GM19240 (cell line): ENCODE data around the gene ATP13A2.
"Not testable (repeated sequence)": the region's sequence is repeated elsewhere in the genome, so short reads cannot be mapped to it uniquely, and the experiment has no call there.

Experiments
- DNase-seq: peaks from one replicate; pipeline ENCODE4 v3.0.0; 2011; ENCODE audit warnings: low spot score; ENCODE audit not compliant: insufficient read length

The ATP13A2 gene

DNA sequence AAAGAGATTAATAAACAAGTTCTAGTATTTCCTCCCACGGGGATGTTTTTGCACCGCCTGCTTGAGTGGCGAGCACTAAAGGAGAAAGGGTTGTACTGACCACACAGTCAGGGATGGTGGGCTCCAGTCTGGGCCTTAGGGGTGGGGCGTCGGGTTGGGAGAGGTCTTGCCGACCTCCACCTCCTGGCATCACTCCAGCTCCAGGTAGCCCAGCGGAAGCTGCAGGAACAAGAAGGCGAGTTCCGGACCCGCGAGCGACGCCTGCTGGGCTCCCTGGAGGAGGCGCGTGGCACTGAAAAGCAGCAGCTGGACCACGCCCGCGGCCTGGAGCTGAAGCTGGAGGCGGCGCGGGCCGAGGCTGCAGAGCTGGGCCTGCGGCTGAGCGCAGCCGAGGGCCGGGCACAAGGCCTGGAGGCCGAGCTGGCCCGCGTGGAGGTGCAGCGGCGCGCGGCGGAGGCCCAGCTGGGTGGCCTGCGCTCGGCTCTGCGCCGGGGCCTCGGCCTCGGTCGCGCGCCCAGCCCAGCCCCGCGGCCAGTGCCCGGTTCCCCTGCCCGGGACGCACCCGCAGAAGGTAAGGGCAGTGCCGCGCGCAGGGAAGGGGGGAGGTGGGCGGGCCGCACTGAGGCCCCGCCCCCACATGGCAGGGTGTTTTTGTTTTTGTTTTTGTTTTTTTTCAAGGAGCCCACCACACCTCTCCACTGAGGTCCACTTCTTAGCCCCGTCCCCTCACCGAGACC, 51.0 kb downstream of the ATP13A2 start:
- DNase-seq: peak; percentile 76

DNA sequence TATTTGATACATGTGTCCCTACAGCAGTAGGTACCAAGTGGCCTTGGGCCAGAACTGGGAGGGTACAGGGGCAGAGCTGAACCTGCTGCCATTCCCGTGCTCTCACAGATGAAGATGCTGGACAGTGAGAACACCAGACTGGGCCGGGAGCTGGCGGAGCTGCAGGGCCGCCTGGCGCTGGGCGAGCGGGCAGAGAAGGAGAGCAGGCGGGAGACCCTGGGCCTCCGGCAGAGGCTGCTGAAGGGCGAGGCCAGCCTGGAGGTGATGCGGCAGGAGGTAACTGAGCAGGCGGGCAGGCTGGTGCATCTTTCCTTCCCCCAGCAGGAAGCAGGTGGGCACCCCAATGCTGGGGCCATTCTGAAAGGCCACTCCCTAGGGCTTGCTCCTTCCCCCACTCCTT, 53.3 kb downstream of the ATP13A2 start:
- DNase-seq: no peak

DNA sequence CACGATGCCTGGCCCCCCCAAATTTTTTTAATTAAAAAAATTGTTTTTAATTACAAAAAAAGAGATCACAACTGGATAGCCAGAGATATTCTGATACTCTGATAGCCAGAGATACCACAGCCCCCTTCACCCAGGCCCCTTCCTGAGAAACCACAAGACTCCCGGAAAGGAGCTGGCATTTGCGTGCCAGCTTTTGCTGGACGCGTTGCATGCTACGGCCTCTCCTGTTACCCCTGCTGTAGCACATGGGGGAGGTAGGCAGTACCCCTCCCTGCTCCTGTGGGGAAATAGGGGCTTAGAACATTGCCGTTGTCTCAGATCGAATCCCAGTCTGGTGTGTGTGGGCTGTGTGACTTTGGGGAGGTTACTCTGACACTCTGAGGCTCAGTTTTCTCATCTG, 54.0 kb downstream of the ATP13A2 start:
- DNase-seq: no peak

DNA sequence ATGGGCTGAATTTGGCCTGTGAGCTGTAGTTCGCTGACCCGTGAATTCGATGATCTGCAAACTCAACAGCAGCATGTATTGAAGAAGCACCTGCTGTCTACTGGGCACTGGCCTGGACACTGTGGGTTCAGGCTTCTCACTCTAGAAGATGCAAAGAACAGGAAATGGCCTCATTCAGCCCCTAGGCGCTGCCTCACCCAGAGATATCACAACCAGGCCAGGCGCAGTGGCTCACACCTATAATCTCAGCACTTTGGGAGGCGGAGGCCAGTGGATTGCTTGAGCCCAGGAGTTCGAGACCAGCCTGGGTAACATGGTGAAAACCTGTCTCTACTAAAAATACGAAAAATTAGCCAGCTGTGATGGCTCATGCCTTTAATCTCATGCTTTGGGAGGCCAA, 55.0 kb downstream of the ATP13A2 start:
- DNase-seq: no peak

DNA sequence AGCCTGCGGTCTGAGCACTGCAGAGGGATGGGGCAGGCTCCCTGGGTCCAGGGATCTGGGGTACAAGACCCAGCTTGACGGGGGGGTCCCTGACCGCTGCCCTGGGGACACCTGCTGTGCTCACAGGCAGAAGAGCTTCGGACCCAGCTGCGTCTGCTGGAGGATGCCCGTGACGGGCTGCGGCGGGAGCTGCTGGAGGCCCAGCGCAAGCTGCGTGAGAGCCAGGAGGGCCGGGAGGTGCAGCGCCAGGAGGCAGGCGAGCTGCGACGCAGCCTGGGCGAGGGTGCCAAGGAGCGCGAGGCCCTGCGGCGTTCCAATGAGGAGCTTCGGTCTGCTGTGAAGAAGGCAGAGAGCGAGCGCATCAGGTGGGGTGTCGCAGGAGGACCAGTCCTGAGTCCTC, 56.5 kb downstream of the ATP13A2 start:
- DNase-seq: no peak

DNA sequence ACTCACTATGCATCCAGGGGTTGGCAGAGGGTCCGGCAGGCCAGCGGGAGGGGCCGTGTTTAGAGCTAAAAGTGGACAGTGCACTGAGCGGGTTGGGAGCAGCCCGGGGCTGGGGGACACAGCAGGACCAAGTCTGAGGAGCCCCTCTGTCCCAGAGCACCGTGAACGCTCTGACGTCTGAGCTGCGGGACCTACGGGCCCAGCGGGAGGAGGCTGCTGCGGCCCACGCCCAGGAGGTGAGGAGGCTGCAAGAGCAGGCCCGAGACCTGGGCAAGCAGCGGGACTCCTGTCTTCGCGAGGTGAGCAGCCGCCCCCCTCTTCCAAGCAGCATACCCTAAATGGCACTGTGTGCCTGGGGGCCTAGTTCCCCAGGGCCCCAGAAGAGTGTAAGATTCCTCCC, 57.1 kb downstream of the ATP13A2 start:
- no peak for DNase-seq

DNA sequence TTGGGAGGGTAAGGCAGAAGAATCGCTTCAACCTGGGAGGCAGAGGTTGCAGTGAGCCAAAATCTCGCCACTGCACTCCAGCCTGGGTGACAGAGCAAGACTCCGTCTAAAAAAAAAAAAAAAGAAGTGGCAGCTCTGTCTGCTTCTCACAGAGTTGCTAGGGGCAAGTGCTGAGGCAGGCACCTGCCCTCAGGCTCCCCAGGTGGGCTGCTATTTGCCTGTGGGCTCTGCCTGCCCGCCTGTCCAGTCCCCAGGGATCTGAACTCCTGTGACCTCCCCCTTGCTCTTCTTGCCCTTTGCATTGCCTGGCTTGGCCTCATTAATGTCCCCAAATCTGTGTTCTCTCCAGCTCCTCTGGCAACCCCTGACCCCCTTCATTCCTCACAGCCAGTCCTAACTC, 59.4 kb downstream of the ATP13A2 start:
- not testable (repeated sequence) for DNase-seq

DNA sequence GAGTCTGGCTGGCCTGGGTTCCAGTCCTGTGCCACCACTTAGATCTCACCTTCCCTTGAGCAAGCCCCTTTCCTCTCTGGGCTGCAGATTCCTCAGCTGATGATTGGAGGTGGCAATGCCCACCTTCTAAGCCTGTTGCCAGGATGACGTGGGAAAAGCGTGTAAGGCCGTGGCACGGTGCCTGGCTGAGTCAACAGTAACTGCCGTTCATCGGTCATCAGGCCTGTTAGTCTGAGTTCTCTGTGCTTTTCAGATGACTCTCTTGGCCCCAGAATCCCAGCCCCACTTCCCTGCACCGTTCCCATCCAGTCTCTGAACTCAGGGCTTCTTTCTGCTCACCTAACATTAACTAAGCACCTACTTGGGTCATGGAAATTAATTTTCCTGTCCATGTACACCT, 62.7 kb downstream of the ATP13A2 start:
- DNase-seq: not testable (repeated sequence)

DNA sequence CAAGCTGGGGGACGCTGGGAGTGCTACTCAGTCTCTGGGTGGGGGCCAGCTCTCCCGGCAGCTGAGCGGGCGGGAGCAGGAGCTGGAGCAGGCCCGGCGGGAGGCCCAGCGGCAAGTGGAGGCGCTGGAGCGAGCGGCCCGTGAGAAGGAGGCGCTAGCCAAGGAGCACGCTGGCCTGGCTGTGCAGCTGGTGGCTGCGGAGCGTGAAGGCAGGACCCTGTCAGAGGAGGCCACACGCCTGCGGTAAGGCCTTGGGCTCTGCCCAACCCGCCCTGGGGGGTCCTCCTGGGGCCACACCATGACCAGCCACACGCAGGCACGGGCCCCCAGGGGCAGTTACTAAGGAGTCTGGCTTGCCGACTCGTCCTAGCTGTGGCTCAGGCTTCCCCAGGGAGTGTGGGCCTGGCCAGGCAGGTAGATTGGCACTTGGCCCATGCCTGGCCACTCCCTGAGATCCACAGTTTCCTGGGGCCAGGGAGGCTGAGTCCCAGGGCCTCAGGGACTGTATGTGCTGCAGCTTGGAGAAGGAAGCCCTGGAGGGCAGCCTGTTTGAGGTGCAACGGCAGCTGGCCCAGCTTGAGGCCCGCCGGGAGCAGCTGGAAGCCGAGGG, 63.3 kb downstream of the ATP13A2 start:
- not testable (repeated sequence) for DNase-seq

DNA sequence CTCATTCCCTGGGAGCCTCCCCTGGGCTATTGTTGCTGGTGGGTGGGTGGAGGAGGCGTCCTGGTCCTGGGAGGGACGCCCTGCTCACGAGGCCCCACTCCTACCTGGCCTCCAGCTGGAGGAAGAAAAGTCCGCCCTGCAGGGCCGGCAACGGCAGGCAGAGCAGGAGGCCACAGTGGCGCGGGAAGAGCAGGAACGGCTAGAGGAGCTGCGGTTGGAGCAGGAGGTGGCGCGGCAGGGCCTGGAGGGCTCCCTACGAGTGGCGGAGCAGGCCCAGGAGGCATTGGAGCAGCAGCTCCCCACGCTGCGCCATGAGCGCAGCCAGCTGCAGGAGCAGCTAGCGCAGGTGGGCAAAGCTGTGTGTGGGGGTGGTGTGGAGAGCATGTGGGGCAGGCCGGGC, 65.1 kb downstream of the ATP13A2 start:
- no peak for DNase-seq

DNA sequence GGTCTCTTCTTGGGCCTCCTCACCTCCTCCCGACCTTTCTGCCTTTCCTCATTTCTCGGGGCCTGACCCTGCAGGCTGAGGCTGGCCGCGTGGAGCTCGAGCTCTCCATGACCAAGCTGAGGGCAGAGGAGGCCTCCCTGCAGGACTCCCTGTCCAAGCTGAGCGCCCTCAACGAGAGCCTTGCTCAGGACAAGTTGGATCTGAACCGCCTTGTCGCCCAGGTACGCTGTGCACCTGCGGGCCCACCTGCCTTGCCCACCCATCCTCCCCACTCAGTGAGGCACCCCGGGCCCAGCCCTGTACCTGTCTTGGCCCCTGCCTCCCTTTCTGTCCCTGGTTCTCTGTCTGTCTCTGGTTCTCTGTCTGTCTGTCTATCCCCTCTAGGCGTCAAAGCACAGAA, 65.5 kb downstream of the ATP13A2 start:
- not testable (repeated sequence) for DNase-seq

DNA sequence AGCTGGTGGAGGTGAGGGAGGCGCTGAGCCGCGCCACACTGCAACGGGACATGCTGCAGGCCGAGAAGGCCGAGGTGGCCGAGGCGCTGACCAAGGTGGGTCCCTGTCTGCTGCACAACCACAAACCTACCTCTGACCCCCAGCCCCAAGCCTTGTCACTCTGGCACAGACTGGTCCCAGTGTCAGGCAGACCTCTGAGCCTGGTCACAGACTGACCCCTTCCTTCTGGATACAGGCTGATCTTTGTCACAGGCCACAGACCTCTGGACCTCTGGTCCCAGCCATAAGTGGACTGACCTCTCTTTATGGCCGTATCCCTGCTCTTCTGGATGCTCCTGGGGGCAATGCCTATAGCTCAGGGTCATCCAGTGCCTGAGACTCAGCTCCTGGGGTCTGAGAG, 66.2 kb downstream of the ATP13A2 start:
- not testable (repeated sequence) for DNase-seq

DNA sequence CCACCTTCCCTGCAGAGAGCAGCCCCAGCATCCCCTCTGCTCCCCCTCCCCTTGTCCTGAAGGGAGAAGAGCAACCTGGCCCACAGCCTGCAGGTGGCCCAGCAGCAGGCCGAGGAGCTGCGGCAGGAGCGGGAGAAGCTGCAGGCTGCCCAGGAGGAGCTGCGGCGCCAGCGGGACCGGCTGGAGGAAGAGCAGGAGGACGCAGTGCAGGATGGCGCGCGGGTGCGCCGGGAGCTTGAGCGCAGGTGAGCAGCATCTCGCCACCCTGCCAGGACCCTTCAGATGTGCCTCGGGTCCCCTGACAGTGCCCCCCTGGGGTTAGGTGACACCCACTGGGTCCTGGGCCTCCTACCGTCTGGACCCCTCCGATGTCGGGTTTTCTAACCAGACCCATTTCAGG, 67.7 kb downstream of the ATP13A2 start:
- no peak for DNase-seq

DNA sequence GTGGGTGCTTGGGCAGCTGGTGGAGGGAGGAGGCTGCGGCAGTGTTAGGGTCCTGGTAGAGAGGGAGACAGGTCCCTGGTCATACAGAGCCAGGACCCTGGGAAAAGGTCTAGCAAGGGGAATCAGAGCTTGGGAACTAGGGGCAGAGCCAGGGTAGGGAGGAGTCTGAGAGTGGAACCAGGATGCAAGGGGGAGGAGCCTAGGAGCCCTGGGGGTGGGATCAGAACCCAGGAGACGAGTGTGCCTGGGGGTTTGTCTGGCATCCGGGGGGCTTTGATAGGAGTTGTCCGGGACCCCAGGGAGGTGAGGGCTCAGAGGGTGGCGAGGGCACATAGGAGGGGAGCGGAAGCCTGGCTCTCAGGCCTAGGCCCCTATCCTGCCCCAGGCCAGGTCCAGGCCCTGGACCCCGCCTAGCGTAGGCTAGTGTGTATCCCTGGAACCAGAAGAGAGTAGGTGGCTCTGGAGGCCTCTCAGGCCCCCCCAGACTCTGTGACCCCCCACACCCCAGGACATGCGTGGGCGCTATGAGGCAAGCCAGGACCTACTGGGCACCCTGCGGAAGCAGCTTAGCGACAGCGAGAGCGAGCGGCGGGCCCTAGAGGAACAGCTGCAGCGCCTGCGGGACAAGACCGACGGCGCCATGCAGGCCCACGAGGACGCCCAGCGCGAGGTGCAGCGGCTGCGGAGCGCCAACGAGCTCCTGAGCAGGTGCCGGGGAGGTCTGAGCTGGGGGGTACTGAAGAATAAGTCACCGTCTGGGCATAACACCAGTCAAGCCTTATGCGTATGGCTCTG, 72.1 kb downstream of the ATP13A2 start:
- DNase-seq: not testable (repeated sequence)

DNA sequence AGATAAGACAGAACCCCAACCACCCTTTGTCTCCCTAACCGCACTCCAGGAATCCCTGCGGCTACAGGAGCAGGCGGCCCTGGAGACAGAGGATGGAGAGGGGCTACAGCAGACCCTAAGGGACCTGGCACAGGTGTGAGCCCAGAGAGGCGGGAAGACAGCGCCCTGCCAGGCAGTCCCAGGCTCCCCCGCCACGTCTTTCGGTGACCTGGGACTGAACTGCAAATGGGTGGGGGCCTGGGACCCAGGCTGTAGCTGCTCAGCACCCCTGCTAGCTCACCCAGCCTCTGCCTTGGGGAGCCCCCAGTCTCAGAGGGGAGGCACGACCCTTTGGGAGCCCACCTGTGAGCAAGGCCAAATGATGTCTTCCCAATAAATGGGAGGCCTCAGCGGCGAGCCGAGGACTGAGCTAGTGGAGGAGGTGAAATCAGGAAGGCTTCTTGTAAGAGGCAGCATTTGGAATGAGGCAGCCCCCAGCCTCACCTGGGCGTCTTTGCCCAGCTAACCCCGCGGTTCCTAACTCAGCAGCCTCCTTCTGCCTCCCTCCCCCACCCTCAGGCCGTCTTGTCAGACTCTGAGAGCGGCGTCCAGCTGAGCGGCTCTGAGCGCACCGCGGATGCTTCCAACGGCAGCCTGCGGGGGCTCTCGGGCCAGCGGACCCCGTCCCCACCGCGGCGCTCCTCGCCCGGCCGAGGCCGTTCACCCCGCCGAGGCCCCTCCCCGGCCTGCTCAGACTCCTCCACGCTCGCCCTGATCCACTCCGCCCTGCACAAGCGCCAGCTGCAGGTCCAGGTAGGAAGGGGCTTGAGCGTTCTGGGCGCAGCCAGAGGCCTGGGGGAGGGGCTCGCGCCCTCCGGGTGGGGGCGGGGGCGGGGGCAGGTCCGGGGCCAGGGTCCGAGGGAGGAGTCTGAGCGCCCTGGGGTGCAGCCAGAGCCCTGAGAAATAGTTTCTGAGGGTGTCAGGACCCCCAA, 73.1 kb downstream of the ATP13A2 start:
- DNase-seq: no peak

DNA sequence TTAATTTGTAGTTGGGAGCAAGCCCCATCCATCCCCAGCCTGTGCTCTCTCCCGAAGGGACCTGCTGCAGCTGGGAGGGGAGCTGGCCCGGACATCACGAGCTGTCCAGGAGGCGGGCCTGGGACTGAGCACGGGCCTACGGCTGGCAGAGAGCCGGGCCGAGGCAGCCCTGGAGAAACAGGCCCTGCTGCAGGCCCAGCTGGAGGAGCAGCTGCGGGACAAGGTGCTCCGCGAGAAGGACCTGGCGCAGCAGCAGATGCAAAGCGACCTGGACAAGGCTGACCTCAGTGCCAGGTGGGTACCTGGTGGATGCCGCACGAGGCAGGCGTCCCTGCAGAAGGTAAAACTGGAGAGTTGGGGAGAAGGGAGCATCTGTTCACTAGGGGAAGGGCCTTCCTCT, 75.1 kb downstream of the ATP13A2 start:
- DNase-seq: not testable (repeated sequence)
